Caco-2 (cell line): ENCODE measurements around the gene ZDHHC7. TPM values are rescaled to one million over a fixed set of nuclear protein-coding genes. Genes with fewer than 3 reads are reported as not detected.

ENCODE experiments used
- BruUV-seq: library from RNA; stranded (reverse); fragments of 400-500 nt; replicated peaks from 2 replicates; lab custom pipeline; 2021; lab: Mats Ljungman, UMichigan
- CTCF ChIA-PET: fragments of 300-600 bp; sonication (Branson Sonifier 250); formaldehyde crosslinking; loops from one replicate; lab custom pipeline; 2022; ENCODE audit warnings: antibody characterized with exemption; lab: Charles Lee
- POLR2A ChIA-PET: fragments of 300-600 bp; sonication (Branson Sonifier 250); formaldehyde crosslinking; loops from one replicate; lab custom pipeline; 2022; ENCODE audit warnings: antibody characterized with exemption; lab: Charles Lee
- DNase-seq, 2 experiments: peaks; one replicate each; pipeline versions ENCODE4 v3.0.0 to v3.0.0-alpha.2; 2020 to 2022
- H3K27me3 ChIP-seq: replicated peaks from 2 replicates; pipeline ENCODE4 v1.6.0; 2011; ENCODE audit warnings: low read length; ENCODE audit not compliant: control insufficient read depth, insufficient read depth
- H3K36me3 ChIP-seq: 2 replicates; pipeline ENCODE4 v1.5.1; 2011; ENCODE audit warnings: low read length; ENCODE audit not compliant: control insufficient read depth, insufficient read depth
- H3K4me1 ChIP-seq: fragments of 250-450 bp; sonication (Bioruptor Pico); 2 replicates; pipeline ENCODE4 v1.5.1; 2020; ENCODE audit warnings: mild to moderate bottlenecking
- H3K4me3 ChIP-seq: 2 replicates; pipeline ENCODE4 v1.5.1; 2011; ENCODE audit warnings: low read depth, mild to moderate bottlenecking, control low read depth, low read length
- H3K9me3 ChIP-seq: fragments of 250-450 bp; sonication (Bioruptor Pico); 2 replicates; pipeline ENCODE4 v1.5.1; 2020; ENCODE audit warnings: mild to moderate bottlenecking, moderate library complexity
- H3K27ac Mint-ChIP-seq: one replicate; pipeline ENCODE4 v1.8.0; 2022; ENCODE audit warnings: mixed read lengths; ENCODE audit not compliant: unreplicated experiment
- H3K27me3 Mint-ChIP-seq: one replicate; pipeline ENCODE4 v1.8.0; 2022; ENCODE audit warnings: mixed read lengths; ENCODE audit not compliant: insufficient read depth, unreplicated experiment
- H3K36me3 Mint-ChIP-seq: one replicate; pipeline ENCODE4 v1.8.0; 2022; ENCODE audit warnings: mild to moderate bottlenecking, mixed read lengths; ENCODE audit not compliant: insufficient read depth, unreplicated experiment
- H3K4me1 Mint-ChIP-seq: one replicate; pipeline ENCODE4 v1.8.0; 2022; ENCODE audit warnings: low read depth, mixed read lengths; ENCODE audit not compliant: unreplicated experiment
- H3K4me3 Mint-ChIP-seq: one replicate; pipeline ENCODE4 v1.8.0; 2022; ENCODE audit warnings: mild to moderate bottlenecking, moderate library complexity, mixed read lengths; ENCODE audit not compliant: unreplicated experiment
- H3K9me3 Mint-ChIP-seq: one replicate; pipeline ENCODE4 v1.8.0; 2022; ENCODE audit warnings: mixed read lengths; ENCODE audit not compliant: unreplicated experiment
- intact Hi-C: fragments of 100-400 bp; cut with micrococcal nuclease; formaldehyde crosslinking; loops from one replicate; pipeline ENCODE4 v1.10.0; 2022; ENCODE audit not compliant: unreplicated experiment
- total RNA-seq: library from RNA; stranded (reverse); gene quantifications from 2 replicates; pipeline ENCODE4 v1.2.3, GENCODE V29; 2022
- TF ChIP-seq, protein P1 (sequence below), 2 experiments: fragments of 200-600 bp in 1 of 2; IDR thresholded peaks; 1 replicate in 1 of 2; 2 replicates in 1 of 2; pipeline versions ENCODE4 v1.5.1 to v1.8.0; 2011 to 2022; ENCODE audit warnings: antibody characterized with exemption in 1 of 2, control low read depth in 1 of 2, inconsistent platforms in 1 of 2, low read depth in 1 of 2, low read length in 1 of 2, mild to moderate bottlenecking in 1 of 2, moderate library complexity in 1 of 2; ENCODE audit not compliant: insufficient read depth in 1 of 2, severe bottlenecking in 1 of 2, unreplicated experiment in 1 of 2

ZDHHC7 gene
- total RNA-seq, 1 experiment from 2014 or later: 85.7 TPM

DNA sequence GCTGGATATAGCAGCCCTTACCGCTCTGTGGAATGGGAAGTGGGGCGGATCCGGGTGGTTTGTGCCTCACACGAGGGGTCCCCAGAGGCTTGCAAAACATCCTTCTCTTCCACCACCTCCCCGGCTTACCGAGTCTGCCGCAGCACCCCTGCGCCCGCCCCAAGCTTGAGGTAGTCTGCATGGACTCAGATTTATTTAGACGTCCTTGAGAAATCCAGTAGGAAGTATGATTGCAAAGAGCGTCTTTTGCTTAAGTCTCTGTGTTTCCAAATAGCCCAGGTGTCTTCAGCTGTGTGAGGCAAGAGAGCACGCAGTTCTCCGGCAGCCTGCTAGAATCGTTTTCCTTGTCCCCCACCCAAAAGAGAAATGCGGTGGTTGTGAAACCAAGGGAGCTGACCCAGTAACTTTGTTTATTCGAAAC is 18.7 kb upstream of the ZDHHC7 start:
- intact Hi-C loops: loop anchor here (2.0 kb wide), 1 partner anchor 19 kb away; the partner anchor contains the start of gene ZDHHC7
- Mint-ChIP-seq H3K9me3 (no peaks in the 10 kb centered on the region), H3K36me3 (no peaks in the 10 kb centered on the region), H3K4me1 (peaks cover 26% of the 10 kb centered on the region), H3K4me3 (peak overlapping the region; percentile 92), H3K27me3 (no peaks in the 10 kb centered on the region), H3K27ac (no peak overlapping the region)
- BruUV-seq: no TSS peak
- ChIA-PET CTCF (no interaction called here), POLR2A (interaction anchor here (0.7 kb wide), 1 partner anchor 797 kb away, joined by 5 read pairs; no protein-coding TSS in a partner anchor)
- Histone ChIP-seq H3K36me3 (no peaks in the 10 kb centered on the region), H3K4me1 (peaks cover 28% of the 10 kb centered on the region), H3K9me3 (no peaks in the 10 kb centered on the region), H3K4me3 (no peak overlapping the region), H3K27me3 (peaks cover 1% of the 10 kb centered on the region; the same call in 1 of the 2 replicates)
- TF ChIP-seq, protein P1, sequence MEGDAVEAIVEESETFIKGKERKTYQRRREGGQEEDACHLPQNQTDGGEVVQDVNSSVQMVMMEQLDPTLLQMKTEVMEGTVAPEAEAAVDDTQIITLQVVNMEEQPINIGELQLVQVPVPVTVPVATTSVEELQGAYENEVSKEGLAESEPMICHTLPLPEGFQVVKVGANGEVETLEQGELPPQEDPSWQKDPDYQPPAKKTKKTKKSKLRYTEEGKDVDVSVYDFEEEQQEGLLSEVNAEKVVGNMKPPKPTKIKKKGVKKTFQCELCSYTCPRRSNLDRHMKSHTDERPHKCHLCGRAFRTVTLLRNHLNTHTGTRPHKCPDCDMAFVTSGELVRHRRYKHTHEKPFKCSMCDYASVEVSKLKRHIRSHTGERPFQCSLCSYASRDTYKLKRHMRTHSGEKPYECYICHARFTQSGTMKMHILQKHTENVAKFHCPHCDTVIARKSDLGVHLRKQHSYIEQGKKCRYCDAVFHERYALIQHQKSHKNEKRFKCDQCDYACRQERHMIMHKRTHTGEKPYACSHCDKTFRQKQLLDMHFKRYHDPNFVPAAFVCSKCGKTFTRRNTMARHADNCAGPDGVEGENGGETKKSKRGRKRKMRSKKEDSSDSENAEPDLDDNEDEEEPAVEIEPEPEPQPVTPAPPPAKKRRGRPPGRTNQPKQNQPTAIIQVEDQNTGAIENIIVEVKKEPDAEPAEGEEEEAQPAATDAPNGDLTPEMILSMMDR (IDR thresholded peaks at IDR 0.05; ENCODE audit: insufficient read depth in 1 of 2, low read depth in 1 of 2, low read length in 1 of 2, severe bottlenecking in 1 of 2, unreplicated experiment in 1 of 2): no peak
- DNase-seq: no peak

DNA sequence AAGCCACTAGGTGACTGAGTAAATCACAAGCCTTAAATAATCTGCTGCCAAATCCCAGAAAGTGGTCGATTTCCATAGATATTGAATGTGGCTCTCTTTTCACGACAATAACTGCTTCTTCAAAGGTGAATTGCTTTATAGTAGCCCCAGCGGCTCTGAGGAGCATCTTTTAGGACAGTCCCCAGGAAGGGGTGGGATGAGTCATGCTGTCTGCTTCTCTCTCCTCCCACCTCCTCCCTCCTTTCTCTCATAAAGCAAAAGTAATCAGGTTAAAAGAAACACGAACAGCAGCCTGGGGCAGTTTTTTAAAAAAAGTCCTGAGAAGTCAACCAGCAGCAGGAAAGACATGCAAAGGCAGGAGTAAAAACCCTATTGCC is 18.1 kb upstream of the ZDHHC7 start:
- Mint-ChIP-seq H3K27me3 (no peaks in the 10 kb centered on the region), H3K36me3 (no peaks in the 10 kb centered on the region), H3K9me3 (no peaks in the 10 kb centered on the region), H3K27ac (no peak overlapping the region), H3K4me3 (peak overlapping the region; percentile 92), H3K4me1 (peaks cover 26% of the 10 kb centered on the region)
- intact Hi-C loops: loop anchor here (2.0 kb wide), 1 partner anchor 19 kb away; the partner anchor contains the start of gene ZDHHC7
- CTCF ChIA-PET: no interaction called here
- Histone ChIP-seq H3K36me3 (no peaks in the 10 kb centered on the region), H3K4me3 (no peak overlapping the region), H3K9me3 (no peaks in the 10 kb centered on the region), H3K4me1 (peaks cover 28% of the 10 kb centered on the region), H3K27me3 (peaks cover 1% of the 10 kb centered on the region; the same call in 1 of the 2 replicates)
- TF ChIP-seq, protein P1 (IDR thresholded peaks at IDR 0.05; ENCODE audit: insufficient read depth in 1 of 2, low read depth in 1 of 2, low read length in 1 of 2, severe bottlenecking in 1 of 2, unreplicated experiment in 1 of 2): no peak
- TSS peak; percentile 42 for BruUV-seq
- peak in 1 of 2 experiments; percentile 29 for DNase-seq
- POLR2A ChIA-PET: interaction anchor here (0.7 kb wide), 1 partner anchor 796 kb away, joined by 5 read pairs; no protein-coding TSS in a partner anchor

DNA sequence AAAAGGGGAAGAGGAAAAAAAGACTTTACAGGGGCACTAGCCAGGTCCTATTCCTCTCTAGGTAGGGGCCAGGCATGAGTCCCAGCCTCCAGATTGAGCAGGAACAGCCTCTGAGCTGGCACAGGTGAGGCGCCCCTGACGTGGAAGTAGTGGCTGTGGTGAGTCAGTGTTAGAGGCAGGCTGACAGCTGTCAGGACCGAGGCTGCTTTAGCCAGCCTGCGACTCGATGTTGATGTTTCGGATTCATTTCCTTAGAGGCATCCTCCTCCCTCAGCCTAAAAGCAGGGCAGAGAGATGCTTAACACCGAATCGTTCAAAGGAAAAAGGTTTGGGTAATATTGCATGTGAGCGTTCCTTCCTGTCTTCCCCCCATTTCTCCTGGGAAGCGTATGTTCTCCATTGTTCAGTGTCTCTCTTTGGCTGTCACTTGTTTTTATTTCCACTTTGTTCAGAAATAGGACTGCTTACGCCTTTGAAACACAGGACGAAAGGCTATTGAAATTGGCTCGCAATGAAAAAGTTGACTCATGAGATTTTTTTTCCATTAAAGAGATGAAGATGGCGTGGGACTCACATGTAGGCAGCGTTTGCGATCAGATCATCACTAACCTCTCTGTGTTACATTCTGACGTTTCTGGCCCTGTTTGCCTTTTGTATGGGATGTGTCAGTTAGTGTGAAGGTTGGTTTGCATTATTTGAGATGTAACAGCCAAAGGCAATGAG is 17.5 kb upstream of the ZDHHC7 start:
- H3K4me1 ChIP-seq: peaks cover 28% of the 10 kb centered on the region
- no peak overlapping the region for H3K4me3 ChIP-seq
- Mint-ChIP-seq H3K27ac (no peak overlapping the region), H3K27me3 (no peaks in the 10 kb centered on the region), H3K36me3 (no peaks in the 10 kb centered on the region), H3K4me3 (peak overlapping the region; percentile 92), H3K9me3 (no peaks in the 10 kb centered on the region), H3K4me1 (peaks cover 26% of the 10 kb centered on the region)
- TF ChIP-seq, protein P1 (IDR thresholded peaks at IDR 0.05; ENCODE audit: insufficient read depth in 1 of 2, low read depth in 1 of 2, low read length in 1 of 2, severe bottlenecking in 1 of 2, unreplicated experiment in 1 of 2): no peak
- intact Hi-C loops: loop anchor here (2.0 kb wide), 1 partner anchor 18 kb away; the partner anchor contains the start of gene ZDHHC7
- CTCF ChIA-PET: interaction anchor here (2.7 to 2.8 kb wide), 2 partner anchors 27 to 58 kb away, joined by 10 to 13 read pairs; no protein-coding TSS in a partner anchor
- no peaks in the 10 kb centered on the region for H3K9me3 ChIP-seq
- peak in 1 of 2 experiments; percentile 32 for DNase-seq
- peaks cover 1% of the 10 kb centered on the region; the same call in 1 of the 2 replicates for H3K27me3 ChIP-seq
- no TSS peak for BruUV-seq
- POLR2A ChIA-PET: interaction anchor here (2.8 kb wide), 1 partner anchor 18 kb away, joined by 14 read pairs; the partner anchor contains the start of gene ZDHHC7
- no peaks in the 10 kb centered on the region for H3K36me3 ChIP-seq
